HG03432 (cell line): ENCODE results near the gene TIMM22.
"Not testable (repeated sequence)": the region's sequence is repeated elsewhere in the genome, so short reads cannot be mapped to it uniquely, and the experiment has no call there.

ENCODE experiments used
- ATAC-seq: cut with Tn5 transposase; IDR thresholded peaks from one replicate; pipeline ENCODE4 v1.9.1; 2021; ENCODE audit warnings: mild to moderate bottlenecking, moderate library complexity; ENCODE audit not compliant: unreplicated experiment

The TIMM22 gene

DNA sequence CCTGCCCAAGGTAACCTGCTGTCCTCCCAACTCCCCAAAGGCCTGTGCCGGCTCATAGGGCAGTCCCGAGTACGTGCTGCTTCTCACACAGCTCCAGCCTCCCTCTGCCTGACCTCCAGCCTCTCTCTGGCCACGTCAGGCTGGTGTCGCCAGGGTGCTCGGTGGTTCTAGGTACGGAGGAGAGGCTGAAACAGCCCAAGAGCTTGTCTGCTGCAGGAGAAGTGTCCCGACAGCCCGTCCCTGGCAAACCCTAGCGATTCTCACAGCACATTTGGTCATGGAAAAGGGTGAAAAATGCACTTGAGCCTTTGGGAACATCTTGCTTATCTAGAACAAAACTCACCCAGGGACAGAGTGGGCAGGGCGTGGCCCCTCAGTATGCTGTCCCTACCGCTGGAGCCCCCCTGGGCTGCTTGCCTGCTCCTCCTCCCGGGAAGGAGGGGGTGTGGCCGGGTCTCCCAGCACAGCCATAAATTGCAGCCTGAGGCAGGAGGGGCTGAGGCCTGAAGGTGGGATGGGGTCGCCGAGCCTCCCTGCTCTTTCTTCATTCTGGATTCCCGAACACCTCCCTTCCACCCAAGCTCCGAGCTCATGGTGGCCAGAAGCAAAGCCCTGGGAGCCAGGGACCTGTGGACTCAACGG is 40.4 kb downstream of the TIMM22 start:
- no peak for ATAC-seq

- ATAC-seq = no peak
These were observed 41.7 kb downstream of the TIMM22 start for GRCh38 chr17:1038459-1039122.

- ATAC-seq = no peak
These were observed 42.2 kb downstream of the TIMM22 start for GRCh38 chr17:1039123-1039507.

DNA sequence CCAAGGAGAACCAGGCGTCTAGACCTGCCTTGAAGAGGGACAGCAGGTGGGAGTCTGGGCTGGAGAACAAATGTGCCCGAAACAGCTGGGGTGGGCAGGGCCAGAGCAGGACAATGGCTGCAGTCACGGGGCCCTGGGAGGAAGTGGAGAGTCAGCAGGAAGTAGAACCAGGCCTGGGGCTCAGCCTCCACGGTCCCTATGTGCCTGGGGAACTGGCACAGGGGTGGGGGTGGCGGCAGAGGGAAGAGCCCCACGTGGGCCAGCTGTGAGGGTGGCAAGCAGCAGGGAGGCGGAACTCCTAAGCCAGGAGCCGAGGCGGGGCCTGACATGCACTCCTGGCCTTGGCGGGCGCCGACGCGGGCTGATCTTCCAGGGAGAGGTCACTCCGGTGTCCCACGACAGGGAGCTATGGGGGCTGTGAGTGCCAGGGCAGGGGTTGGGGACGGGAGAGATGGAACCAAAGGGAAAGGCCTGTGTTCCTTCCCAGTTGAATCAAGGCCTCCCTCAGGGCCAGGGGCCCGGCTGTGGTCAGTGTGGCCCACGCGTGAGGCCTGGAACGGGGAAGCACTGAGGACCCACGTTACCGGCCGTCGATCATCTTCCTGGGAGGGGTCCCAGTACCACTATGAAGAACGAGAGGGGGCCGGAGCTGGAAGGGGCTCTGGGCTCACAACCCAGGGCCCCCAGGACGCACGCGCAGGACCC is 42.7 kb downstream of the TIMM22 start:
- ATAC-seq = no peak

DNA sequence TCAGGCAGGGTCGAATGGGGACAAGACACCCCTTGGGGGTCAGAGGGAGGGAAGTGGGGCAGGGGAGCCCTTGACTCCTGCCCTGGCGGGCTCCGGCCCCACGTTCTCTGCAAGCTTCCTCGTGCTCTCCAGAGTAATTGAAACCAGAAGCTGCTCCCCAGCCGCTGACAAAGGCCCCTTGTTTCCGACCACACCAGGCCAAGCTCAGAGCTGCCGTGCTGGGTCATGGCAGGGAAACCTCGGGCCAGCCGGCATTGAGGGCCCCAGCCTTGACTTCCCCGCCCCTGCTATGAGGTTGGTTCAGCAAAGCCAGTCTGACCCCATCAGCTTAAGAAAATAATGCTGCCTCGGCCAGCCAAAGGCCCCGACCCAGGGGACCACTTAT is 43.3 kb downstream of the TIMM22 start:
- ATAC-seq = no peak

DNA sequence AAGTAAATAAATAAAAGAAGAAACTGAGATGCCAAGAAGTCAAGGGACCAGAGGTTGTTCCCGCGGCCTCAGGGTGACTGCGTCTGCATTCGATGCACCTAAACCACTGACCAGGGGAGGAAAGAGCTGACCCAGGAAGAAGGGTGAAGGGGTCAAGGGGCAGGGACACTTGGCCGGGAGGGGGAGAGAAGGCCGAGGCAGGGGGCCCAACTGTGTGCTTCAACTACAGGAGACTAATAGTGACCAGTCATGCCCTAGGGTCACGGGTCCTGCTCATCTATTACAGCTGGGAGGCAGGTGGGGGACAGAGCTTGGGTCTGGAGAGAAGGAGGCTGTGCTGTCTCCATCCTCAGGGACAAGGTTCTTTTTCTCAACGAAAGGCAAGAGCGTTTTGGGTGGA is 44.8 kb downstream of the TIMM22 start:
- no peak for ATAC-seq

DNA sequence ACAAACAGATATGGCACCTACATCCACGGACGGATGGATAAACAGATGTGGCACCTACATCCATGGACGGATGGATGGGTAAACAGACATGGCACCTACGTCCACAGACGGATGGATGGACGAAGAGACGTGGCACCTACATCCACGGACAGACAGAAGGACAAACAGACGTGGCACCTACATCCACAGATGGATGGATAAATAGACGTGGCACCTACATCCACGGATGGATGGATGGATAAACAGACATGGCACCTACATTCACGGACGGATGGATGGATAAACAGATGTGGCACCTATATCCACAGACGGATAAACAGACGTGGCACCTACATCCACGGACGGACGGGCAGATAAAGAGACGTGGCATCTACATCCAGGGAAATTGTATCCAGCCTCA is 45.6 kb downstream of the TIMM22 start:
- no peak for ATAC-seq

DNA sequence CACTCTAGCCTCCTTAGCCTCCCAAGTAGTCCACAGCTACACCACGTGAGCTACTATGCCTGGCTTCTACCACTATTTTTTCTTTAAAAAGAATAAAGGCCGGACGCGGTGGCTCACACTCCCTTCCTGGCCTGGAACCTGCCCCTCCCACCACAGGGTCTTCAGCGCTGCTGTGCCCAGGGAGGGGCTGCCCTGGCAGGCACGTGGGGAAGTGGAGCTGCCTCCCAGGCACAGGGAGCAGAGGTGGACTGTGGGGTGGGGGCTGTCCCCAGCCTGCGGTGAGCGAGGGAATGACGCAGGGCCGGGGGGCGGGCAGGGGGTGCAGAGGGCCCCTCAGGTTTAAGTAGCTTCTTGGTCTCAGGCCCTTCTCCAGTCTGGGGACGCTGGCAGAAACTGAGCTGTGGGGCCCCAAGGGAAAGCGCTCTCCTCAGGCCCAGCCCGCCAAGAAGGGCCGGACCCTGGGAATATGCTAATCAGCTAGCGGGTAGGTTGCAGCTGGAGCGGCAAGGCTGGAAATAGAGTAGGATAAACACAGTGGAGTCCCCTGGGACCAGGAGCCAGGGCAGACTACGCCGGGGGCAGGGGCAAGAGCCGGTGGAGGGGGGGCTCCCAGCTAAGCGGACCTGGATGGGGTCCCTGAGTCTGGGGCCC is 46.8 kb downstream of the TIMM22 start:
- no peak for ATAC-seq

- not testable (repeated sequence) for ATAC-seq
These were observed 47.6 kb downstream of the TIMM22 start for GRCh38 chr17:1044387-1045009.

GRCh38 chr17:1045456-1045855 is 48.5 kb downstream of the TIMM22 start:
- no peak for ATAC-seq

GRCh38 chr17:1047177-1047878 is 50.4 kb downstream of the TIMM22 start:
- ATAC-seq = no peak

- ATAC-seq = no peak
These were observed 51.0 kb downstream of the TIMM22 start for GRCh38 chr17:1047879-1048470.

GRCh38 chr17:1048516-1049115 is 51.7 kb downstream of the TIMM22 start:
- not testable (repeated sequence) for ATAC-seq

- ATAC-seq = no peak
These were observed 52.7 kb downstream of the TIMM22 start for GRCh38 chr17:1049446-1050225.

- no peak for ATAC-seq
These were observed 53.5 kb downstream of the TIMM22 start for GRCh38 chr17:1050246-1050995.

GRCh38 chr17:1050996-1051925 is 54.3 kb downstream of the TIMM22 start:
- ATAC-seq = no peak
